HK-2 (cell line): ENCODE results near the gene PARP12.
A peak's percentile ranks its signal among the peaks of the same experiment; 100 is the strongest.
"Not testable (repeated sequence)": the region's sequence is repeated elsewhere in the genome, so short reads cannot be mapped to it uniquely, and the experiment has no call there.

ENCODE experiments used
- DNase-seq: peaks from one replicate; pipeline ENCODE4 v3.0.0-alpha.2; 2018; ENCODE audit not compliant: unreplicated experiment

PARP12 gene

GRCh38 chr7:140062528-140063299 is at the start of gene PARP12:
PARP12 (minus strand) TSS chr7:140062951; CDS start chr7:140062847, 104 bp downstream.
- DNase-seq = peak; percentile 86

GRCh38 chr7:140108777-140109176 is 46.0 kb upstream of the PARP12 start:
- not testable (repeated sequence) for DNase-seq

- DNase-seq = no peak
Observed at GRCh38 chr7:140096459-140096858, 33.7 kb upstream of the PARP12 start.

GRCh38 chr7:140093375-140093774 is 30.6 kb upstream of the PARP12 start:
- no peak for DNase-seq

GRCh38 chr7:140085447-140085846 is 22.7 kb upstream of the PARP12 start:
- no peak for DNase-seq

GRCh38 chr7:140084972-140085371 is 22.2 kb upstream of the PARP12 start:
- DNase-seq = no peak

GRCh38 chr7:140084142-140084655 is 21.4 kb upstream of the PARP12 start:
- no peak for DNase-seq

- no peak for DNase-seq
Observed at GRCh38 chr7:140082770-140083169, 20.0 kb upstream of the PARP12 start.

- no peak for DNase-seq
Observed at GRCh38 chr7:140081774-140082425, 19.1 kb upstream of the PARP12 start.

- DNase-seq = no peak
Observed at GRCh38 chr7:140080919-140081318, 18.2 kb upstream of the PARP12 start.

GRCh38 chr7:140079121-140079536 is 16.4 kb upstream of the PARP12 start:
- DNase-seq = peak; percentile 51

GRCh38 chr7:140078392-140078791 is 15.6 kb upstream of the PARP12 start:
- DNase-seq = no peak

GRCh38 chr7:140074780-140075179 is 12.0 kb upstream of the PARP12 start:
- no peak for DNase-seq

GRCh38 chr7:140070546-140070945 is 7.8 kb upstream of the PARP12 start:
- DNase-seq = no peak

- no peak for DNase-seq
Observed at GRCh38 chr7:140069298-140069949, 6.7 kb upstream of the PARP12 start.

GRCh38 chr7:140068033-140068432 is 5.3 kb upstream of the PARP12 start:
- no peak for DNase-seq

GRCh38 chr7:140067052-140067451 is 4.3 kb upstream of the PARP12 start:
- DNase-seq = no peak

GRCh38 chr7:140062118-140062527 is 628 bp downstream of the PARP12 start:
- no peak for DNase-seq

- no peak for DNase-seq
Observed at GRCh38 chr7:140061607-140061930, 1.2 kb downstream of the PARP12 start.

- DNase-seq = no peak
Observed at GRCh38 chr7:140060788-140061606, 1.8 kb downstream of the PARP12 start.

GRCh38 chr7:140060243-140060630 is 2.5 kb downstream of the PARP12 start:
- no peak for DNase-seq
